Epithelial cell of proximal tubule (primary cell): Measurements from ENCODE around the gene OR2A2. TPM values are rescaled to one million over a fixed set of nuclear protein-coding genes. Genes with fewer than 3 reads are reported as not detected.

ENCODE experiments used
- DNase-seq: peaks from one replicate; pipeline ENCODE4 v3.0.0-alpha.2; 2011; ENCODE audit warnings: low read depth
- H3K4me3 ChIP-seq: 2 replicates; pipeline ENCODE4 v1.5.1; 2011; ENCODE audit warnings: low read depth, mild to moderate bottlenecking, low read length
- CTCF ChIP-seq: conservative IDR thresholded peaks from 2 replicates; pipeline ENCODE4 v1.5.1; 2012; ENCODE audit warnings: low read depth, mild to moderate bottlenecking, low read length
- total RNA-seq: library from RNA; depleted of rRNA; stranded (reverse); fragments of >200 nt; gene quantifications from 2 replicates; pipeline ENCODE4 v1.2.3, GENCODE V29; 2015

Gene OR2A2
- total RNA-seq, 1 donor from 2014 or later, result not detected

GRCh38 chr7:144133307-144133706, 23.9 kb downstream of the OR2A2 start:
- no peak for DNase-seq

GRCh38 chr7:144134116-144134515, 24.7 kb downstream of the OR2A2 start:
- DNase-seq, result no peak
- no peak overlapping the region for H3K4me3 ChIP-seq
- no peak for TF ChIP-seq CTCF

More at GRCh38 chr7:144133307-144133706, 23.9 kb downstream of the OR2A2 start:
- no peak overlapping the region for H3K4me3 ChIP-seq
- TF ChIP-seq CTCF, result no peak

- no peak for TF ChIP-seq CTCF
- no peak for DNase-seq
These were observed 28.1 kb downstream of the OR2A2 start for GRCh38 chr7:144137501-144137900.

GRCh38 chr7:144142187-144142586, 32.8 kb downstream of the OR2A2 start:
- no peak for TF ChIP-seq CTCF
- no peak for DNase-seq
- H3K4me3 ChIP-seq, result no peak overlapping the region

More at GRCh38 chr7:144137501-144137900, 28.1 kb downstream of the OR2A2 start:
- no peak overlapping the region for H3K4me3 ChIP-seq

- DNase-seq, result no peak
- TF ChIP-seq CTCF, result no peak
- no peak overlapping the region for H3K4me3 ChIP-seq
These were observed 35.0 kb downstream of the OR2A2 start for GRCh38 chr7:144144426-144144825.

GRCh38 chr7:144148224-144148827, 38.9 kb downstream of the OR2A2 start:
- no peak for DNase-seq
- no peak for TF ChIP-seq CTCF
- H3K4me3 ChIP-seq, result no peak overlapping the region

- TF ChIP-seq CTCF, result no peak
- H3K4me3 ChIP-seq, result no peak overlapping the region
- no peak for DNase-seq
These were observed 49.5 kb downstream of the OR2A2 start for GRCh38 chr7:144158861-144159260.

Other genes with a start within 250 kb of the OR2A2 start
- gene TCAF1, start 207.4 kb upstream of the OR2A2 start, total RNA-seq, result 24.7 and 49.0 TPM in 2 replicates
- not detected in 2 replicates for gene OR2F2, start 174.3 kb upstream of the OR2A2 start, total RNA-seq
- not detected in 2 replicates for gene OR2F1, start 154.7 kb upstream of the OR2A2 start, total RNA-seq
- not detected in 2 replicates for gene OR6B1, start 109.3 kb upstream of the OR2A2 start, total RNA-seq
- gene OR2A5, start 60.6 kb upstream of the OR2A2 start, total RNA-seq, result not detected in 2 replicates
- not detected in 2 replicates for gene OR2A25, start 39.8 kb upstream of the OR2A2 start, total RNA-seq
- gene OR2A12, start 23.3 kb upstream of the OR2A2 start, total RNA-seq, result not detected in 2 replicates
- not detected in 2 replicates for gene OR2A14, start 13.6 kb downstream of the OR2A2 start, total RNA-seq
- 2.8 and 3.8 TPM in 2 replicates for gene CTAGE4, start 73.9 kb downstream of the OR2A2 start, total RNA-seq
- gene ARHGEF35, start 86.2 kb downstream of the OR2A2 start, total RNA-seq, result 3.3 and 5.3 TPM in 2 replicates
- not detected in 2 replicates for gene OR2A42, start 130.0 kb downstream of the OR2A2 start, total RNA-seq
- 2.0 and 8.0 TPM in 2 replicates for gene OR2A7, start 155.2 kb downstream of the OR2A2 start, total RNA-seq
- gene CTAGE8, start 159.7 kb downstream of the OR2A2 start, total RNA-seq, result 9.5 TPM in 1 of 2 replicates, not detected in the other
- 0.17 TPM in 1 of 2 replicates, not detected in the other for gene OR2A1, start 202.8 kb downstream of the OR2A2 start, total RNA-seq
- 22.4 and 34.5 TPM in 2 replicates for gene ARHGEF5, start 245.8 kb downstream of the OR2A2 start, total RNA-seq